ENCODE measurements around the gene CEP19.
"Not testable (repeated sequence)": the region's sequence is repeated elsewhere in the genome, so short reads cannot be mapped to it uniquely, and the experiment has no call there.

Gene CEP19

GRCh38 chr3:196711838-196712513 is at the start of gene CEP19, which contains the start of gene PIGX:
Gene CEP19, minus strand, starts transcription at chr3:196712250. Its CDS starts 3,593 bp downstream, at chr3:196708657.
Gene PIGX, plus strand, starts transcription at chr3:196712377.
- DNase-seq (ENCODE audit: low spot score) = peak; percentile 95

- peak; percentile 44 for DNase-seq (ENCODE audit: low spot score)
These were observed 46.1 kb upstream of the CEP19 start for GRCh38 chr3:196757876-196758739.

- no peak for DNase-seq (ENCODE audit: low spot score)
These were observed 44.7 kb upstream of the CEP19 start for GRCh38 chr3:196756732-196757131.

- no peak for DNase-seq (ENCODE audit: low spot score)
These were observed 42.3 kb upstream of the CEP19 start for GRCh38 chr3:196754091-196754981.

- DNase-seq (ENCODE audit: low spot score) = no peak
These were observed 41.2 kb upstream of the CEP19 start for GRCh38 chr3:196753201-196753600.

GRCh38 chr3:196749125-196749524 is 37.1 kb upstream of the CEP19 start:
- no peak for DNase-seq (ENCODE audit: low spot score)

GRCh38 chr3:196743569-196743968 is 31.5 kb upstream of the CEP19 start:
- not testable (repeated sequence) for DNase-seq (ENCODE audit: low spot score)

GRCh38 chr3:196741249-196741889 is 29.3 kb upstream of the CEP19 start:
- DNase-seq (ENCODE audit: low spot score) = no peak

- DNase-seq (ENCODE audit: low spot score) = peak; percentile 48
These were observed 28.6 kb upstream of the CEP19 start for GRCh38 chr3:196740481-196741248.

GRCh38 chr3:196739671-196740480 is 27.8 kb upstream of the CEP19 start, which contains the start of gene PAK2:
Gene PAK2, plus strand, starts transcription at chr3:196739857. Its CDS starts 42,790 bp downstream, at chr3:196782647.
- peak; percentile 83 for DNase-seq (ENCODE audit: low spot score)

- no peak for DNase-seq (ENCODE audit: low spot score)
These were observed 25.6 kb upstream of the CEP19 start for GRCh38 chr3:196737655-196738054.

GRCh38 chr3:196736670-196737374 is 24.8 kb upstream of the CEP19 start:
- no peak for DNase-seq (ENCODE audit: low spot score)

GRCh38 chr3:196735751-196736150 is 23.7 kb upstream of the CEP19 start:
- DNase-seq (ENCODE audit: low spot score) = no peak

GRCh38 chr3:196726788-196727675 is 15.0 kb upstream of the CEP19 start:
- DNase-seq (ENCODE audit: low spot score) = peak; percentile 47

- DNase-seq (ENCODE audit: low spot score) = no peak
These were observed 9.0 kb upstream of the CEP19 start for GRCh38 chr3:196721097-196721496.

GRCh38 chr3:196717162-196717561 is 5.1 kb upstream of the CEP19 start:
- DNase-seq (ENCODE audit: low spot score) = not testable (repeated sequence)

GRCh38 chr3:196712514-196713413 is 714 bp upstream of the CEP19 start:
- peak; percentile 62 for DNase-seq (ENCODE audit: low spot score)

Data from hepatic stellate cell (primary cell).